HepG2 (cell line): ENCODE data around the gene ZNF547. TPM values are rescaled to one million over a fixed set of nuclear protein-coding genes. Genes with fewer than 3 reads are reported as not detected.

Experiments
- ATAC-seq: fragments of 200-7000 bp; cut with Tn5 transposase; 3 replicates; pipeline ENCODE4 v1.9.1; 2020; ENCODE audit warnings: mild to moderate bottlenecking, moderate library complexity
- BruUV-seq: library from RNA; stranded (reverse); fragments of 400-500 nt; replicated peaks from 2 replicates; lab custom pipeline; 2021; lab: Mats Ljungman, UMichigan
- CTCF ChIA-PET: fragments of 300-600 bp; formaldehyde crosslinking; extraction: SDS; loops from one replicate; lab custom pipeline; 2021; ENCODE audit warnings: low total read pairs, inconsistent platforms, low intra/inter-chr PET ratio; lab: Yijun Ruan, JAX
- POLR2A ChIA-PET: fragments of 350-600 bp; sonication (Branson Sonifier 250); formaldehyde crosslinking; loops from one replicate; lab custom pipeline; 2020; ENCODE audit warnings: antibody characterized with exemption, inconsistent platforms; lab: Yijun Ruan, JAX
- DNase-seq: peaks from one replicate; pipeline ENCODE4 v3.0.0-alpha.2; 2015; ENCODE audit warnings: low spot score
- FAIRE-seq: peaks from 3 replicates; lab custom pipeline; 2011; peaks lifted over from hg19 to GRCh38; lab: Jason Lieb, UNC
- H2AFZ ChIP-seq: one replicate; pipeline ENCODE4 v1.6.1; 2011; ENCODE audit warnings: low read length, inconsistent platforms
- H3K27ac ChIP-seq: fragments of 300-600 bp; 3 replicates; pipeline ENCODE4 v1.8.0; 2011; ENCODE audit warnings: mixed run types, mild to moderate bottlenecking, mixed read lengths, low read length, inconsistent platforms; ENCODE audit not compliant: insufficient read depth; ENCODE audit errors: extremely low read length
- H3K27me3 ChIP-seq, 2 experiments: fragments of 200-600 bp in 1 of 2; 2 replicates in 1 of 2; 3 replicates in 1 of 2; pipeline versions ENCODE4 v1.6.0 to v1.8.0; 2011; ENCODE audit warnings: low read length in 2 of 2, mild to moderate bottlenecking in 2 of 2, moderate library complexity in 2 of 2, inconsistent platforms in 1 of 2; ENCODE audit not compliant: insufficient read depth in 2 of 2, control insufficient read depth in 1 of 2
- H3K36me3 ChIP-seq, 2 experiments: fragments of 200-600 bp in 1 of 2; replicated peaks in 1 of 2; 2 replicates in 1 of 2; 3 replicates in 1 of 2; pipeline versions ENCODE4 v1.5.1 to v1.8.0; 2011; ENCODE audit warnings: low read length in 2 of 2, inconsistent platforms in 1 of 2; ENCODE audit not compliant: insufficient read depth in 2 of 2, control insufficient read depth in 1 of 2
- H3K4me1 ChIP-seq: 2 replicates; pipeline ENCODE4 v1.5.1; 2012; ENCODE audit warnings: low read length, inconsistent platforms; ENCODE audit not compliant: insufficient read depth
- H3K4me2 ChIP-seq: 2 replicates; pipeline ENCODE4 v1.6.0; 2011; ENCODE audit warnings: low read depth, low read length, inconsistent platforms
- H3K4me3 ChIP-seq, 3 experiments: fragments of 200-600 bp in 1 of 3; sonication (generic), shearing (Covaris generic) in 1 of 3; replicated peaks in 1 of 3; 2 replicates each; pipeline ENCODE4 v1.5.1; 2011 to 2016; ENCODE audit warnings: low read length in 3 of 3, inconsistent platforms in 2 of 3, low read depth in 2 of 3, mild to moderate bottlenecking in 2 of 3, control low read depth in 1 of 3, mixed read lengths in 1 of 3; ENCODE audit not compliant: insufficient read depth in 1 of 3
- H3K79me2 ChIP-seq: one replicate; pipeline ENCODE4 v1.6.1; 2011; ENCODE audit warnings: low read length, inconsistent platforms; ENCODE audit not compliant: insufficient read depth
- H3K9ac ChIP-seq: 2 replicates; pipeline ENCODE4 v1.6.0; 2011; ENCODE audit warnings: mild to moderate bottlenecking, low read depth, low read length, inconsistent platforms; ENCODE audit not compliant: insufficient read depth
- H3K9me3 ChIP-seq: 2 replicates; pipeline ENCODE4 v1.5.1; 2012; ENCODE audit warnings: mild to moderate bottlenecking, low read length
- H4K20me1 ChIP-seq: 2 replicates; pipeline ENCODE4 v1.6.0; 2011; ENCODE audit warnings: inconsistent platforms, mild to moderate bottlenecking, low read length, moderate library complexity; ENCODE audit not compliant: insufficient read depth
- AGO2 ChIP-seq: fragments of 200-400 bp; formaldehyde crosslinking; optimal IDR thresholded peaks from 2 replicates; pipeline ENCODE3; 2017; ENCODE audit warnings: mild to moderate bottlenecking, low read depth, low read length, moderate library complexity
- CEBPG ChIP-seq: IDR thresholded peaks from 2 replicates; pipeline ENCODE4 v1.6.1; 2016
- EP300 ChIP-seq, 3 experiments: sonication (generic) in 1 of 3; formaldehyde crosslinking in 1 of 3; IDR thresholded peaks; 2 replicates each; pipeline versions ENCODE4 v1.5.1 to v1.6.1; 2011 to 2020; ENCODE audit warnings: low read depth in 2 of 3, low read length in 2 of 3, borderline replicate concordance in 1 of 3, improper control_type of control experiment in 1 of 3, mild to moderate bottlenecking in 1 of 3, missing genetic modification reagents in 1 of 3, moderate library complexity in 1 of 3
- FOXA3 ChIP-seq: IDR thresholded peaks from 2 replicates; pipeline ENCODE4 v1.6.1; 2016; ENCODE audit warnings: missing genetic modification reagents, missing compliant biosample characterization
- NR0B2 ChIP-seq: sonication (generic); formaldehyde crosslinking; IDR thresholded peaks from 2 replicates; pipeline ENCODE4 v1.4.0; 2020; ENCODE audit warnings: mild to moderate bottlenecking, missing genetic modification reagents
- RXRA ChIP-seq: sonication (generic); formaldehyde crosslinking; IDR thresholded peaks from 2 replicates; pipeline ENCODE4 v1.5.1; 2020; ENCODE audit warnings: missing genetic modification reagents
- RXRB ChIP-seq: IDR thresholded peaks from 2 replicates; pipeline ENCODE4 v1.6.1; 2016; ENCODE audit warnings: borderline replicate concordance, missing genetic modification reagents, missing compliant biosample characterization
- SAP130 ChIP-seq: IDR thresholded peaks from 2 replicates; pipeline ENCODE4 v1.6.1; 2016; ENCODE audit warnings: low read depth
- THAP11 ChIP-seq: IDR thresholded peaks from 2 replicates; pipeline ENCODE4 v1.6.1; 2016; ENCODE audit warnings: missing biosample characterization, missing genetic modification reagents
- ZGPAT ChIP-seq: IDR thresholded peaks from 2 replicates; pipeline ENCODE4 v1.6.1; 2016; ENCODE audit warnings: mild to moderate bottlenecking
- ZNF230 ChIP-seq: sonication (generic); formaldehyde crosslinking; IDR thresholded peaks from 2 replicates; pipeline ENCODE4 v1.4.0; 2020; ENCODE audit warnings: mild to moderate bottlenecking, missing genetic modification reagents
- ZNF768 ChIP-seq: sonication (generic); formaldehyde crosslinking; IDR thresholded peaks from 2 replicates; pipeline ENCODE4 v1.4.0; 2020; ENCODE audit warnings: missing genetic modification reagents
- WGBS: methylation state at CpG from one replicate; pipeline ENCODE4 v1.1.6; 2017; ENCODE audit warnings: low lambda C conversion rate; 5-methylcytosine and 5-hydroxymethylcytosine counted together
- in situ Hi-C: cut with HindIII; loops from 2 replicates; pipeline ENCODE4 v1.10.0; 2017; ENCODE audit warnings: low pct_unique_long_range_greater_than_20kb; ENCODE audit not compliant: extremely low pct_ligation_motif_present
- intact Hi-C: fragments of 100-400 bp; cut with micrococcal nuclease; formaldehyde crosslinking; loops from one replicate; pipeline ENCODE4 v1.10.0; 2022; ENCODE audit not compliant: unreplicated experiment
- polyA plus RNA-seq, 8 experiments: library from polyadenylated mRNA; depleted of rRNA in 3 of 8; stranded (reverse) in 7 of 8; unstranded in 1 of 8; fragments of >200 nt; fragmentation: Illumina TruSeq in 4 of 8; extraction: Trizol in 4 of 8; gene quantifications; 2 replicates each; pipeline versions ENCODE4 v1.2.1 to v1.2.3, GENCODE V29; 2011 to 2016; ENCODE audit warnings: low read depth in 4 of 8, missing spikeins in 1 of 8, mixed read lengths in 1 of 8; ENCODE audit not compliant: insufficient read depth in 1 of 8
- total RNA-seq, 5 experiments: library from RNA; depleted of rRNA; stranded (reverse); fragments of >200 nt; fragmentation: Illumina TruSeq; extraction: Trizol; gene quantifications; 2 replicates each; pipeline ENCODE4 v1.2.3, GENCODE V29; 2016; ENCODE audit warnings: low read depth in 1 of 5
- TF ChIP-seq, protein P1 (sequence below): sonication (generic); formaldehyde crosslinking; IDR thresholded peaks from 2 replicates; pipeline ENCODE4 v1.5.1; 2020; ENCODE audit warnings: mild to moderate bottlenecking, missing genetic modification reagents, moderate library complexity

The ZNF547 gene
- total and polyA plus RNA-seq, 2 of the 13 experiments (the other 11 are each of a cell fraction or from before 2014, with no cell fraction given), result 2.0 to 2.6 TPM

DNA sequence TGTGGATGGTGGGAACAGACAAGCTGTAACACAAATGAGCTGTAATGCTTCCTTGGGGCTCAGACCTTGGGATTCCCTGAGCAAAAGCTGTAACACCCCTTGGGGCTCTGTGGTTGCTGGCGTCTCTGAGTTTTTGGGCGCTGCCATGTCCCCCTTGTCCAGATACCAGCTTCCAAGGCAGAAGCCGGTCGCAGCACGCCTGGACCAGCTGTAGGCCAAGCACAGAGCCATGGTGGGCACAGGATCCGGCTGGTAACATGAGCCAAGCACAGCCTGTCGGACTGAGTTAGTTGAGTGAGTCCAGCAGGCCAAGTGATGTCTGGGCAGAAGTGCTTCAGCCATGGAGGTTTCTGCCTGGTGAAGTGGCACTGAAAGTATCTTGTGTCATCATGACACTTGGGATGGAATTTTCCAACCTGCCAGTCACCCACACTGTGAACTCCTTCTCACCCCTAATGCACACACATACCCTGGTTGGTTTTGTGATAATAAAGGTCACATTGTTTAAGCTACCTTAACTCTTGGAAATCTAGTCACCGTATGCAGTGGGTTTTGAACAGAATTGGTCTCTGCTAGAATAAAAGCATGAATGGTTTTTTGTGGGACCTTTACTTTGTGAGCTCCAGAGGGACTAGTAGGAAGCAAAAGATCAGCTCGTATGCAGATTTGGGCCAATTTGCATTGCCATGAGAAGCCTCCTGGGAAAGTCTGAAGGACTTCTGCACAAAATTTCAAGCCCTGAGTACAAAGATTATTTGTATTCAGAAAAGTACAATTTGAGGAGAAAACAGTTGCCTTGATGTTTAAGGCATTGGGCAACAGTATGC is 40.6 kb downstream of the ZNF547 start:
- Histone ChIP-seq H3K79me2 (no peaks in the 10 kb centered on the region), H4K20me1 (no peaks in the 10 kb centered on the region), H3K4me1 (peaks cover 34% of the 10 kb centered on the region), H3K27ac (peak overlapping the region; percentile 63), H3K4me3 (no peak overlapping the region; a peak in 1 of 6 replicates), H3K9ac (no peak overlapping the region; the same call in 1 of the 2 replicates), H3K27me3 (no peaks in the 10 kb centered on the region), H3K9me3 (no peaks in the 10 kb centered on the region), H2AFZ (no peak overlapping the region), H3K4me2 (peak overlapping the region; percentile 39), H3K36me3 (peaks cover 4 to 11% of the 10 kb centered on the region in 2 experiments; a peak in 4 of 5 replicates)
- ATAC-seq (peak; percentile 68), FAIRE-seq (peak; percentile 69), DNase-seq (peak; percentile 86)
- intact Hi-C loops (loop anchor here (5.0 to 10.0 kb wide), 2 partner anchors 42 to 299 kb away; partner anchors contain the start of genes TRAPPC2B and ZNF547), in situ Hi-C loops (no loop called here)
- CTCF ChIA-PET, result no interaction called here
- no TSS peak for BruUV-seq
- POLR2A ChIA-PET, result no interaction called here
- 11% methylated on average over 2 of the region's 9 CpGs for WGBS
- TF ChIP-seq NR0B2 (no peak), ZNF768 (CRISPR knock-in tag) (peak; percentile 22; the same call in 1 of the 2 replicates), THAP11 (CRISPR knock-in tag) (peak; percentile 35; the same call in 1 of the 2 replicates), ZNF230 (CRISPR knock-in tag) (no peak), RXRB (peak; percentile 54), ZGPAT (CRISPR knock-in tag) (peak; percentile 40; the same call in 1 of the 2 replicates), EP300 (IDR thresholded peaks at IDR 0.05; ENCODE audit: low read depth in 2 of 2, low read length in 2 of 2) (peak in 1 of 2 experiments; percentile 58; a peak in 2 of 4 replicates), EP300 (CRISPR knock-in tag; IDR thresholded peaks at IDR 0.05; ENCODE audit: borderline replicate concordance) (no peak), RXRA (CRISPR knock-in tag) (peak; percentile 70), AGO2 (peak; percentile 55), FOXA3 (CRISPR knock-in tag) (0 out of 2 replicates have a peak, but pooled peaks have one; percentile 20), CEBPG (CRISPR knock-in tag) (0 out of 2 replicates have a peak, but pooled peaks have one; percentile 15), SAP130 (CRISPR knock-in tag) (0 out of 2 replicates have a peak, but pooled peaks have one; percentile 13)
- TF ChIP-seq, protein P1, sequence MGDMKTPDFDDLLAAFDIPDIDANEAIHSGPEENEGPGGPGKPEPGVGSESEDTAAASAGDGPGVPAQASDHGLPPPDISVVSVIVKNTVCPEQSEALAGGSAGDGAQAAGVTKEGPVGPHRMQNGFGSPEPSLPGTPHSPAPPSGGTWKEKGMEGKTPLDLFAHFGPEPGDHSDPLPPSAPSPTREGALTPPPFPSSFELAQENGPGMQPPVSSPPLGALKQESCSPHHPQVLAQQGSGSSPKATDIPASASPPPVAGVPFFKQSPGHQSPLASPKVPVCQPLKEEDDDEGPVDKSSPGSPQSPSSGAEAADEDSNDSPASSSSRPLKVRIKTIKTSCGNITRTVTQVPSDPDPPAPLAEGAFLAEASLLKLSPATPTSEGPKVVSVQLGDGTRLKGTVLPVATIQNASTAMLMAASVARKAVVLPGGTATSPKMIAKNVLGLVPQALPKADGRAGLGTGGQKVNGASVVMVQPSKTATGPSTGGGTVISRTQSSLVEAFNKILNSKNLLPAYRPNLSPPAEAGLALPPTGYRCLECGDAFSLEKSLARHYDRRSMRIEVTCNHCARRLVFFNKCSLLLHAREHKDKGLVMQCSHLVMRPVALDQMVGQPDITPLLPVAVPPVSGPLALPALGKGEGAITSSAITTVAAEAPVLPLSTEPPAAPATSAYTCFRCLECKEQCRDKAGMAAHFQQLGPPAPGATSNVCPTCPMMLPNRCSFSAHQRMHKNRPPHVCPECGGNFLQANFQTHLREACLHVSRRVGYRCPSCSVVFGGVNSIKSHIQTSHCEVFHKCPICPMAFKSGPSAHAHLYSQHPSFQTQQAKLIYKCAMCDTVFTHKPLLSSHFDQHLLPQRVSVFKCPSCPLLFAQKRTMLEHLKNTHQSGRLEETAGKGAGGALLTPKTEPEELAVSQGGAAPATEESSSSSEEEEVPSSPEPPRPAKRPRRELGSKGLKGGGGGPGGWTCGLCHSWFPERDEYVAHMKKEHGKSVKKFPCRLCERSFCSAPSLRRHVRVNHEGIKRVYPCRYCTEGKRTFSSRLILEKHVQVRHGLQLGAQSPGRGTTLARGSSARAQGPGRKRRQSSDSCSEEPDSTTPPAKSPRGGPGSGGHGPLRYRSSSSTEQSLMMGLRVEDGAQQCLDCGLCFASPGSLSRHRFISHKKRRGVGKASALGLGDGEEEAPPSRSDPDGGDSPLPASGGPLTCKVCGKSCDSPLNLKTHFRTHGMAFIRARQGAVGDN (CRISPR knock-in tag), result peak; percentile 33; the same call in 1 of the 2 replicates
